ENCODE results near the gene HPX.

The HPX gene

GRCh38 chr11:6459099-6459450 is 18.3 kb upstream of the HPX start:
- DNase-seq (ENCODE audit: low read depth), result no peak

- no peak for DNase-seq (ENCODE audit: low read depth)
Observed at GRCh38 chr11:6458352-6459098, 17.7 kb upstream of the HPX start.

GRCh38 chr11:6457581-6458320 is 17.0 kb upstream of the HPX start:
- DNase-seq (ENCODE audit: low read depth), result no peak

- DNase-seq (ENCODE audit: low read depth), result no peak
Observed at GRCh38 chr11:6456361-6457073, 15.7 kb upstream of the HPX start.

- no peak for DNase-seq (ENCODE audit: low read depth)
Observed at GRCh38 chr11:6455070-6455469, 14.3 kb upstream of the HPX start.

- no peak for DNase-seq (ENCODE audit: low read depth)
Observed at GRCh38 chr11:6453152-6453551, 12.4 kb upstream of the HPX start.

GRCh38 chr11:6452219-6452618 is 11.4 kb upstream of the HPX start:
- DNase-seq (ENCODE audit: low read depth), result no peak

GRCh38 chr11:6448574-6448973 is 7.8 kb upstream of the HPX start:
- no peak for DNase-seq (ENCODE audit: low read depth)

- peak; percentile 15 for DNase-seq (ENCODE audit: low read depth)
Observed at GRCh38 chr11:6443269-6444003, 2.6 kb upstream of the HPX start.

GRCh38 chr11:6442441-6442840 is 1.7 kb upstream of the HPX start:
- no peak for DNase-seq (ENCODE audit: low read depth)

- peak; percentile 26 for DNase-seq (ENCODE audit: low read depth)
Observed at GRCh38 chr11:6438979-6439571, 1.7 kb downstream of the HPX start.

- no peak for DNase-seq (ENCODE audit: low read depth)
Observed at GRCh38 chr11:6437993-6438392, 2.8 kb downstream of the HPX start.

- DNase-seq (ENCODE audit: low read depth), result no peak
Observed at GRCh38 chr11:6437423-6437822, 3.4 kb downstream of the HPX start.

GRCh38 chr11:6433998-6434660 is 6.7 kb downstream of the HPX start:
- no peak for DNase-seq (ENCODE audit: low read depth)

- peak; percentile 81 for DNase-seq (ENCODE audit: low read depth)
Observed at GRCh38 chr11:6431861-6432260, 8.9 kb downstream of the HPX start.

GRCh38 chr11:6427516-6427915 is 13.3 kb downstream of the HPX start:
- DNase-seq (ENCODE audit: low read depth), result no peak

GRCh38 chr11:6420677-6421076 is 20.1 kb downstream of the HPX start:
- DNase-seq (ENCODE audit: low read depth), result no peak

- DNase-seq (ENCODE audit: low read depth), result peak; percentile 22
Observed at GRCh38 chr11:6419009-6419631, 21.7 kb downstream of the HPX start, which contains the start of gene APBB1. Gene APBB1, minus strand, starts transcription at chr11:6419094. Its CDS starts 7,747 bp downstream, at chr11:6411347.

- no peak for DNase-seq (ENCODE audit: low read depth)
Observed at GRCh38 chr11:6418557-6419008, 22.2 kb downstream of the HPX start.

GRCh38 chr11:6417907-6418556 is 22.8 kb downstream of the HPX start:
- DNase-seq (ENCODE audit: low read depth), result no peak

Measured in GM04504 (cell line).